SJCRH30 (cell line): ENCODE results near the gene TMEM140. TPM values are rescaled to one million over a fixed set of nuclear protein-coding genes. Genes with fewer than 3 reads are reported as not detected.

ENCODE experiments used
- DNase-seq, 2 experiments: peaks; one replicate each; pipeline ENCODE4 v3.0.0-alpha.2; 2015 to 2020
- H3K27ac ChIP-seq: fragments of 250-450 bp; sonication (Bioruptor Pico); 2 replicates; pipeline ENCODE4 v1.5.1; 2020; ENCODE audit warnings: mild to moderate bottlenecking, moderate library complexity
- H3K27me3 ChIP-seq: fragments of 250-450 bp; sonication (Bioruptor Pico); 2 replicates; pipeline ENCODE4 v1.5.1; 2020; ENCODE audit warnings: mild to moderate bottlenecking, moderate library complexity
- H3K36me3 ChIP-seq: fragments of 250-450 bp; sonication (Bioruptor Pico); 2 replicates; pipeline ENCODE4 v1.5.1; 2020; ENCODE audit warnings: mild to moderate bottlenecking, moderate library complexity
- H3K4me1 ChIP-seq: fragments of 250-450 bp; sonication (Bioruptor Pico); 2 replicates; pipeline ENCODE4 v1.5.1; 2020; ENCODE audit warnings: mild to moderate bottlenecking, moderate library complexity
- H3K4me3 ChIP-seq: fragments of 250-450 bp; sonication (Bioruptor Pico); 2 replicates; pipeline ENCODE4 v1.5.1; 2020; ENCODE audit warnings: mild to moderate bottlenecking, moderate library complexity
- H3K9me3 ChIP-seq: fragments of 250-450 bp; sonication (Bioruptor Pico); replicated peaks from 2 replicates; pipeline ENCODE4 v1.5.1; 2020; ENCODE audit warnings: mild to moderate bottlenecking, moderate library complexity
- total RNA-seq: library from RNA; depleted of rRNA; stranded (reverse); fragments of >200 nt; shearing (Covaris generic); gene quantifications from 2 replicates; pipeline ENCODE4 v1.2.3, GENCODE V29; 2014

Gene TMEM140
- total RNA-seq, 1 experiment from 2014 or later: 0.12 TPM

- H3K9me3 ChIP-seq: peaks cover 4% of the 10 kb centered on the region; the same call in 1 of the 2 replicates
- H3K36me3 ChIP-seq: no peaks in the 10 kb centered on the region
- H3K27ac ChIP-seq: no peak overlapping the region
- no peak for DNase-seq
- H3K4me3 ChIP-seq: no peak overlapping the region
- no peaks in the 10 kb centered on the region for H3K4me1 ChIP-seq
- no peaks in the 10 kb centered on the region for H3K27me3 ChIP-seq
Measured at GRCh38 chr7:135150072-135150782, 2.4 kb downstream of the TMEM140 start.

DNA sequence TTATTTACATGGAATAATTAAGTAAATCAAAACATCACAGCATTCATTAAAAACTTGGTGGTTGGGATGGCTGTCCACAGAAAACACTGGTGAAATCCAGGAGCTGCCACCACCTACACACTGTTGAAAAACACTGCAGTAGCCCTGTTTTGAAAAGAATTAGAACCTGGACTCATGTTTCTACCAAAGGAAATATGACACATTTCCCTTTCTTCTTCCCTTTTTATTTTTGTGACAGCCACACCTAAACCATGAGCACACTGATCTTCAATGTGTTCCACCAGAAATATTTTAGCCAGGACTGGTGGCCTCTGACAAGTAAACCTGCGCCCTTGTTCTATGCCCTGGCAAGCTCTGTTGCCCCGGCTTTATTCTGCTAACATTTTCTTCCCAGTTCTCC, 3.3 kb downstream of the TMEM140 start:
- Histone ChIP-seq H3K9me3 (peaks cover 7% of the 10 kb centered on the region), H3K4me1 (no peaks in the 10 kb centered on the region), H3K4me3 (no peak overlapping the region), H3K27me3 (no peaks in the 10 kb centered on the region), H3K36me3 (no peaks in the 10 kb centered on the region), H3K27ac (no peak overlapping the region)
- DNase-seq: no peak

DNA sequence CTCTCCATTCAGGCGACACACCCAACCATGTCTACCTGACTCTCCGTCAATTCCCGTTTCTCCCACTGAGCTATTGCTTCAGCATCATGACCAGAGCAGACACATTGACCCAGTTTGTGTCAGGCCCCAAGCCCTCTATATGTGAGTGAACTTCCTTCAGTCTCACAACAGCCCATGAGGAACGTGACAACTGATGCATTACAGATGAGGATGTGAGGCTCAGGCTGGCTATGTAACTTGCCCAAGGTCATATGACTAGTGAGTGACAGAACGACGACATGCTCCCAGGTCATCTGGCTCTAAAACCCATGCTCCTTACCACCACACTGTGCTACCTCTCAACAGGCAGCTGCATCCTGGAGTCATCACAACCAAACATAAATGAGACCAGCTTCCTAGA, 3.7 kb downstream of the TMEM140 start:
- Histone ChIP-seq H3K4me3 (no peak overlapping the region), H3K27me3 (no peaks in the 10 kb centered on the region), H3K9me3 (peaks cover 11% of the 10 kb centered on the region), H3K27ac (no peak overlapping the region), H3K36me3 (no peaks in the 10 kb centered on the region), H3K4me1 (no peaks in the 10 kb centered on the region)
- no peak for DNase-seq

DNA sequence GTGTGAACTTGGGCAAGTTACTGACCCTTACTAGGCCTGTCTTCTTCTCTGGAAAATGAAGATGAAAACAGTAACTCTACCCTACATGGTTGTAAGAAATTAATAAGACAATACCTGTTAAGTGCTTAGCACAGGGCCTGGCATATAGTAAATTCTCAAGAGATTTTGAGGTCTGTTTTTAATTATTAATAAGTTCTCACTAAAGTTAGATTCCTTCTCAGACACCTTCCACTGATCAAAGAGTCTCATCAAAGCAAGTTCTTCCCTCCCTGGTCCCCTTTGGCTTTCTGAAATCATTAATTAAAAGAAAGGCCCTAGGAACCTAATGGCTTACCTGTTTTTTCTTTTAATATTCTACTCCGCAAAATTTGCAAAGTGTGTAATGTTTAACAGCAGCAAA, 4.6 kb downstream of the TMEM140 start:
- no peaks in the 10 kb centered on the region for H3K36me3 ChIP-seq
- H3K4me3 ChIP-seq: no peak overlapping the region
- no peaks in the 10 kb centered on the region for H3K27me3 ChIP-seq
- no peak for DNase-seq
- no peak overlapping the region for H3K27ac ChIP-seq
- H3K9me3 ChIP-seq: peaks cover 11% of the 10 kb centered on the region
- no peaks in the 10 kb centered on the region for H3K4me1 ChIP-seq

- Histone ChIP-seq H3K4me1 (no peaks in the 10 kb centered on the region; the same call in 1 of the 2 replicates), H3K36me3 (no peaks in the 10 kb centered on the region), H3K4me3 (no peak overlapping the region), H3K27me3 (no peaks in the 10 kb centered on the region), H3K9me3 (peaks cover 11% of the 10 kb centered on the region), H3K27ac (no peak overlapping the region)
- DNase-seq: no peak
Measured at GRCh38 chr7:135154734-135155133, 6.9 kb downstream of the TMEM140 start.

DNA sequence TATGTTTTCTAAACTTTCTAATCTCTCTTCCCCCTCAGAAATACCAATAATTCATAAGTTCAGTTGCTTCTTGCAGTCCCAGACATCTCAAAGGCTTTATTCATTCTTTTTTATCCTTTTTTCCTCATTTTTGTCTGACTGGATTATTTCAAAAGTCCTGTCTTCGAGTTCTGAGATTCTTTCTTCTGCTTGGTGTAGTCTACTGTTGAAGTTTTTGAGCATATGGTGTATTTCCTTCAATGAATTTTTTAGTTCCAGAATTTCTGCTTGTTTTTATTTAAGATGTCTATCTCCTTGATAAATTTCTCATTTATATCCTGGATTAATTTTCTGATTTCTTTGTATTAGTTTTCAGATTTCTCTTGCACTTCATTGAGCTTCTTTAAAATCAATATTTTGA, 8.4 kb downstream of the TMEM140 start:
- Histone ChIP-seq H3K9me3 (peaks cover 11% of the 10 kb centered on the region), H3K27me3 (no peaks in the 10 kb centered on the region), H3K4me3 (no peak overlapping the region), H3K27ac (no peak overlapping the region), H3K36me3 (no peaks in the 10 kb centered on the region), H3K4me1 (peaks cover 11% of the 10 kb centered on the region)
- no peak for DNase-seq

- H3K4me3 ChIP-seq: no peak overlapping the region
- peaks cover 11% of the 10 kb centered on the region for H3K9me3 ChIP-seq
- no peaks in the 10 kb centered on the region for H3K27me3 ChIP-seq
- no peaks in the 10 kb centered on the region for H3K36me3 ChIP-seq
- no peak overlapping the region for H3K27ac ChIP-seq
- peaks cover 11% of the 10 kb centered on the region for H3K4me1 ChIP-seq
- no peak for DNase-seq
Measured at GRCh38 chr7:135158141-135158655, 10.3 kb downstream of the TMEM140 start.

GRCh38 chr7:135158874-135159273, 11.0 kb downstream of the TMEM140 start:
- no peak overlapping the region for H3K27ac ChIP-seq

GRCh38 chr7:135159359-135160085, 11.7 kb downstream of the TMEM140 start:
- H3K9me3 ChIP-seq: peaks cover 9% of the 10 kb centered on the region
- H3K4me1 ChIP-seq: peaks cover 11% of the 10 kb centered on the region
- no peaks in the 10 kb centered on the region for H3K36me3 ChIP-seq
- no peak overlapping the region for H3K27ac ChIP-seq
- no peak overlapping the region for H3K4me3 ChIP-seq
- no peaks in the 10 kb centered on the region for H3K27me3 ChIP-seq
- DNase-seq: no peak

More at GRCh38 chr7:135158874-135159273, 11.0 kb downstream of the TMEM140 start:
- no peaks in the 10 kb centered on the region for H3K36me3 ChIP-seq
- no peak overlapping the region for H3K4me3 ChIP-seq
- H3K9me3 ChIP-seq: peaks cover 9% of the 10 kb centered on the region
- no peak for DNase-seq
- peaks cover 11% of the 10 kb centered on the region for H3K4me1 ChIP-seq
- no peaks in the 10 kb centered on the region for H3K27me3 ChIP-seq

DNA sequence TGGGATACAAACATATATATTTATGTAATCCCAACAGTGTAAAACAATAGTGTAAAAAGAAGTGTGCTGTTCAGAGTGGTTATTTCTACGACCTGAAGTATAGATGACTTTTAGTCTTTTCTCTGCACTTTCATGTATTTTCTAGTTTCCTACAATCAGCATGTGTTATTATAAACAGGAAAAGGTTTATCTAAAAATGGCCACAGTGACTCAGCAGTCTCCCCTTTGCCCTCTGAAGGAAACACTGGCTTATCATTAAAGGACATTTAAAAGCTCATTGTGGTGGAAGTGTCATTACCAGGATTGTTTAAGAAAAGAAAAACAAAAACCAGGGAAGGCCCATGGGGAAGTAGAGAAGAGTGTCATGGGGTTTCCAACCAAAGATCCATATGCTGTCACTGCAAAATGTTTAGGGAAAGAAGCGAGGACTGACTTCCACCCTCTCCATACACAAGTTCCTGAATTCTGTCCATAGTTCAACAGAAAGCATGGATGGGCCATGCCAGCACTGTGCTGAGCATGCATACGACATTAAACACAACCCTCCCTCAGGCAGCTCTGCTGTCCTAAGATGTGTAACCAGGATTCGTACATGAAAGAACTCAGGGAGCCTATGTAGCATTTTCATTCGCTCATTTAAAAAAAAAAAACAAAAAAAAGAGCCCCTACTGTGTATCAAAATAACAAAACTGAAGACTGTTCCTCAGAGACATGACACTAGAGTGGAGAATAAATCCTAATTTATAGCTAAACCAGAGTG, 12.4 kb downstream of the TMEM140 start:
- H3K27ac ChIP-seq: no peak overlapping the region; the same call in 1 of the 2 replicates

DNA sequence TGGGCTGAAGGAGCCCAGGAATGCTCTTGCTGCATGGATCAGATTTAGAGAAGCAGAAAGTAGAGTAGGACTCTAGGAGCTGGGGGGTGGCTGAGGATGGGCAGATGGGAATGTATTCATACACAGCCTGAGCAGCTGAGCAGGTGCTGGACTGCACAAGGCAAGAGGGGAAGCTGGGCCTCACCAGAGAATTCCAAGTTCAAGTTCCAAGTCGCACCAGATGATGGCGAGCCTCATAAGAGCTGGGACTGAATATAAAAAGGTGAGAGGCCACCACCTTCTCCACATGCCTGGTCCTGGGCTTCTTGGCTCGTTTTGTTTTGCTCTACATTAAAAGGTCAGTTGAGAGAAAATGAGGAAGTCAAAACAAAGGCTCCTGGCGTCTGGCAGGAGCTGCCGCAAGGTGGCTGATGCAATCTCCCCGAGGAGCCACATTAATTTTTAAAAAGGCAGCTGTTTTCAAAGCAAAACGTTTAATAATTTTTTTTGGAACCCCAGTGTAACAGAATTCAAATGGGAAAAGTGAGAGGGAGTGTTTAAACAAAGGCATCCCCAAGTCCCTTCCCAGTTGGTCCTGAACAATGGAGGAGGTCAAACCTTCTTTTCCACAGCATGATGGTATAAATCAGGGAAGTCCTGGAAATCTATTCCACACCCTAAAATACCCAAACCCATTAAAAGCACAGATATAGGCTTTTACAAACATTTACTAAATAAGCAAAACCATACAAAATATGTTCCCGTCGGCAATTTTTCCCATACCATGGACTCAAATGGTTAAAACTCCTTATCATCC, 13.2 kb downstream of the TMEM140 start:
- Histone ChIP-seq H3K4me1 (peaks cover 11% of the 10 kb centered on the region), H3K27ac (no peak overlapping the region), H3K9me3 (peaks cover 5% of the 10 kb centered on the region), H3K27me3 (no peaks in the 10 kb centered on the region), H3K36me3 (peaks cover 10% of the 10 kb centered on the region), H3K4me3 (no peak overlapping the region)
- DNase-seq: peak in 1 of 2 experiments; percentile 46

More for the DNA sequence above, 12.4 kb downstream of the TMEM140 start:
- Histone ChIP-seq H3K4me3 (no peak overlapping the region), H3K27me3 (no peaks in the 10 kb centered on the region), H3K4me1 (peaks cover 11% of the 10 kb centered on the region), H3K9me3 (peaks cover 7% of the 10 kb centered on the region), H3K36me3 (peaks cover 5% of the 10 kb centered on the region; the same call in 1 of the 2 replicates)
- no peak for DNase-seq

DNA sequence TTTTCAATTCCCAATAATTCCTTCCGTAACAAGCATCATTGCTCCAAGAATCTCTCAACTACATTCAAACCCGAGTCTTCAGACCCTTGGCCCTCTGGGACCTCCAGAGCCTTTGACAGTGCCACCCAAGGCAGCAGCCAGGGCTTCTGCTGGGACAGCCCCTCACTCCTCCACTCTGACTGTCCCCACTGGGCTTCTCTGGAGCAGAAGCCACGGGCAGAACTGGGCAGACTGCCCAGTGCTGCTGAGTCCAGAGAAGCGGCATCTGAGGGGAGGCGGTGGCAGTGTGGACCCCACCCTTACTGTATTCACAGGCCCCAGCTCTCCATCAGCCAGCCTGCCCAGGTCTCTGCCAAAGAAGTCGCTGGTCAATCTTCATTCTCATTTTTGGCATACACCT, 13.8 kb downstream of the TMEM140 start:
- no peak for DNase-seq
- H3K27me3 ChIP-seq: no peaks in the 10 kb centered on the region
- no peak overlapping the region for H3K27ac ChIP-seq
- no peak overlapping the region for H3K4me3 ChIP-seq
- peaks cover 11% of the 10 kb centered on the region for H3K4me1 ChIP-seq
- no peaks in the 10 kb centered on the region; the same call in 1 of the 2 replicates for H3K9me3 ChIP-seq
- H3K36me3 ChIP-seq: peaks cover 13% of the 10 kb centered on the region

DNA sequence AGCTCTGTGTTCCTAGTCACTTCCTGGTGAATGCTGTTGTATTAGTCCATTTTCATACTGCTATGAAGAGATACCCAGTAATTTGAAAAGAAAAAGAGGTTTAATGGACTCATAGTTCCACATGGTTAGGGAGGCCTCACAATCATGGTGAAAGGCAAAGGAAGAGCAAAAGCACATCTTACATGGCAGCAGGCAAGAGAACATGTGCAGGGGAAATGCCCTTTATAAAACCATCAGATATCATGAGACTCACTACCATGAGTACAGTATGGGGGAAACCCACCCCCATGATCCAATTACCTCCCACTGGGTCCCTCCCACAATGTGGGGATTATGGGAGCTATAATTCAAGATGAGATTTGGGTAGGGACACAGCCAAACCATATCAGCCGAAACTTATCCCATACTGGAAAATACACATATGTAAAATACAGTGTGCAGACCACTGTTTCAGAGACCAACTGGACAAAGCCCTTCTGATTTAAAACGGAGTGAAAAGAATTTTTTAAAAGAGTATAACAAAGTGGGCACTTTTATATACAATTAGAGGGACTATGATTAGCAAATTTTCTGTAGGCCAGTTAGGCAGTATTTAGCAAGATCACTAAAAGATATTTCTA, 14.6 kb downstream of the TMEM140 start:
- Histone ChIP-seq H3K27ac (no peak overlapping the region), H3K36me3 (peaks cover 21% of the 10 kb centered on the region), H3K9me3 (no peaks in the 10 kb centered on the region), H3K27me3 (no peaks in the 10 kb centered on the region), H3K4me1 (peaks cover 11% of the 10 kb centered on the region), H3K4me3 (no peak overlapping the region)
- no peak for DNase-seq
